HepG2 (cell line): Measurements from ENCODE around the gene WWC1. TPM values are rescaled to one million over a fixed set of nuclear protein-coding genes. Genes with fewer than 3 reads are reported as not detected.

ENCODE experiments used
- ATAC-seq: fragments of 200-7000 bp; cut with Tn5 transposase; 3 replicates; pipeline ENCODE4 v1.9.1; 2020; ENCODE audit warnings: mild to moderate bottlenecking, moderate library complexity
- BruUV-seq: library from RNA; stranded (reverse); fragments of 400-500 nt; replicated peaks from 2 replicates; lab custom pipeline; 2021; lab: Mats Ljungman, UMichigan
- CTCF ChIA-PET: fragments of 300-600 bp; formaldehyde crosslinking; extraction: SDS; loops from one replicate; lab custom pipeline; 2021; ENCODE audit warnings: low total read pairs, inconsistent platforms, low intra/inter-chr PET ratio; lab: Yijun Ruan, JAX
- POLR2A ChIA-PET: fragments of 350-600 bp; sonication (Branson Sonifier 250); formaldehyde crosslinking; loops from one replicate; lab custom pipeline; 2020; ENCODE audit warnings: antibody characterized with exemption, inconsistent platforms; lab: Yijun Ruan, JAX
- DNase-seq: peaks from one replicate; pipeline ENCODE4 v3.0.0-alpha.2; 2015; ENCODE audit warnings: low spot score
- FAIRE-seq: peaks from 3 replicates; lab custom pipeline; 2011; peaks lifted over from hg19 to GRCh38; lab: Jason Lieb, UNC
- H2AFZ ChIP-seq: one replicate; pipeline ENCODE4 v1.6.1; 2011; ENCODE audit warnings: low read length, inconsistent platforms
- H3K27ac ChIP-seq: fragments of 300-600 bp; 3 replicates; pipeline ENCODE4 v1.8.0; 2011; ENCODE audit warnings: mixed run types, mild to moderate bottlenecking, mixed read lengths, low read length, inconsistent platforms; ENCODE audit not compliant: insufficient read depth; ENCODE audit errors: extremely low read length
- H3K27me3 ChIP-seq, 2 experiments: fragments of 200-600 bp in 1 of 2; 2 replicates in 1 of 2; 3 replicates in 1 of 2; pipeline versions ENCODE4 v1.6.0 to v1.8.0; 2011; ENCODE audit warnings: low read length in 2 of 2, mild to moderate bottlenecking in 2 of 2, moderate library complexity in 2 of 2, inconsistent platforms in 1 of 2; ENCODE audit not compliant: insufficient read depth in 2 of 2, control insufficient read depth in 1 of 2
- H3K36me3 ChIP-seq, 2 experiments: fragments of 200-600 bp in 1 of 2; replicated peaks in 1 of 2; 2 replicates in 1 of 2; 3 replicates in 1 of 2; pipeline versions ENCODE4 v1.5.1 to v1.8.0; 2011; ENCODE audit warnings: low read length in 2 of 2, inconsistent platforms in 1 of 2; ENCODE audit not compliant: insufficient read depth in 2 of 2, control insufficient read depth in 1 of 2
- H3K4me1 ChIP-seq: 2 replicates; pipeline ENCODE4 v1.5.1; 2012; ENCODE audit warnings: low read length, inconsistent platforms; ENCODE audit not compliant: insufficient read depth
- H3K4me2 ChIP-seq: 2 replicates; pipeline ENCODE4 v1.6.0; 2011; ENCODE audit warnings: low read depth, low read length, inconsistent platforms
- H3K4me3 ChIP-seq, 3 experiments: fragments of 200-600 bp in 1 of 3; sonication (generic), shearing (Covaris generic) in 1 of 3; replicated peaks in 1 of 3; 2 replicates each; pipeline ENCODE4 v1.5.1; 2011 to 2016; ENCODE audit warnings: low read length in 3 of 3, inconsistent platforms in 2 of 3, low read depth in 2 of 3, mild to moderate bottlenecking in 2 of 3, control low read depth in 1 of 3, mixed read lengths in 1 of 3; ENCODE audit not compliant: insufficient read depth in 1 of 3
- H3K79me2 ChIP-seq: one replicate; pipeline ENCODE4 v1.6.1; 2011; ENCODE audit warnings: low read length, inconsistent platforms; ENCODE audit not compliant: insufficient read depth
- H3K9ac ChIP-seq: 2 replicates; pipeline ENCODE4 v1.6.0; 2011; ENCODE audit warnings: mild to moderate bottlenecking, low read depth, low read length, inconsistent platforms; ENCODE audit not compliant: insufficient read depth
- H3K9me3 ChIP-seq: 2 replicates; pipeline ENCODE4 v1.5.1; 2012; ENCODE audit warnings: mild to moderate bottlenecking, low read length
- H4K20me1 ChIP-seq: 2 replicates; pipeline ENCODE4 v1.6.0; 2011; ENCODE audit warnings: inconsistent platforms, mild to moderate bottlenecking, low read length, moderate library complexity; ENCODE audit not compliant: insufficient read depth
- HOXA3 ChIP-seq: sonication (generic); formaldehyde crosslinking; IDR thresholded peaks from 2 replicates; pipeline ENCODE4 v1.5.0; 2020; ENCODE audit warnings: missing genetic modification reagents
- KLF13 ChIP-seq: sonication (generic); formaldehyde crosslinking; IDR thresholded peaks from 2 replicates; pipeline ENCODE4 v1.4.0; 2020; ENCODE audit warnings: mild to moderate bottlenecking, missing genetic modification reagents
- MEIS1 ChIP-seq: sonication (generic); formaldehyde crosslinking; IDR thresholded peaks from 2 replicates; pipeline ENCODE4 v1.9.0; 2021; ENCODE audit warnings: mild to moderate bottlenecking, missing genetic modification reagents, moderate library complexity, borderline replicate concordance
- PHF5A ChIP-seq: IDR thresholded peaks from one replicate; pipeline ENCODE4 v1.6.1; 2018; ENCODE audit warnings: low read depth, missing genetic modification reagents; ENCODE audit not compliant: unreplicated experiment
- SMARCC2 ChIP-seq: fragments of 450-650 bp; IDR thresholded peaks from 2 replicates; pipeline ENCODE4 v1.6.1; 2017; ENCODE audit warnings: antibody characterized with exemption, mild to moderate bottlenecking
- ZNF530 ChIP-seq: sonication (generic); formaldehyde crosslinking; IDR thresholded peaks from 2 replicates; pipeline ENCODE4 v1.5.0; 2020; ENCODE audit warnings: low read depth, mild to moderate bottlenecking, missing genetic modification reagents
- ZNF543 ChIP-seq: sonication (generic); formaldehyde crosslinking; IDR thresholded peaks from 2 replicates; pipeline ENCODE4 v1.4.0; 2020; ENCODE audit warnings: mild to moderate bottlenecking, missing genetic modification reagents
- ZNF713 ChIP-seq: sonication (generic); formaldehyde crosslinking; IDR thresholded peaks from 2 replicates; pipeline ENCODE4 v1.4.0; 2020; ENCODE audit warnings: mild to moderate bottlenecking, missing genetic modification reagents
- WGBS: methylation state at CpG from one replicate; pipeline ENCODE4 v1.1.6; 2017; ENCODE audit warnings: low lambda C conversion rate; 5-methylcytosine and 5-hydroxymethylcytosine counted together
- in situ Hi-C: cut with HindIII; loops from 2 replicates; pipeline ENCODE4 v1.10.0; 2017; ENCODE audit warnings: low pct_unique_long_range_greater_than_20kb; ENCODE audit not compliant: extremely low pct_ligation_motif_present
- intact Hi-C: fragments of 100-400 bp; cut with micrococcal nuclease; formaldehyde crosslinking; loops from one replicate; pipeline ENCODE4 v1.10.0; 2022; ENCODE audit not compliant: unreplicated experiment
- polyA plus RNA-seq, 8 experiments: library from polyadenylated mRNA; depleted of rRNA in 3 of 8; stranded (reverse) in 7 of 8; unstranded in 1 of 8; fragments of >200 nt; fragmentation: Illumina TruSeq in 4 of 8; extraction: Trizol in 4 of 8; gene quantifications; 2 replicates each; pipeline versions ENCODE4 v1.2.1 to v1.2.3, GENCODE V29; 2011 to 2016; ENCODE audit warnings: low read depth in 4 of 8, missing spikeins in 1 of 8, mixed read lengths in 1 of 8; ENCODE audit not compliant: insufficient read depth in 1 of 8
- total RNA-seq, 5 experiments: library from RNA; depleted of rRNA; stranded (reverse); fragments of >200 nt; fragmentation: Illumina TruSeq; extraction: Trizol; gene quantifications; 2 replicates each; pipeline ENCODE4 v1.2.3, GENCODE V29; 2016; ENCODE audit warnings: low read depth in 1 of 5
- TF ChIP-seq, protein P1 (sequence below): sonication (generic); formaldehyde crosslinking; conservative IDR thresholded peaks from 2 replicates; pipeline ENCODE4 v1.8.0; 2022; ENCODE audit warnings: missing genetic modification reagents
- TF ChIP-seq, protein P2 (sequence below): sonication (generic); formaldehyde crosslinking; IDR thresholded peaks from 2 replicates; pipeline ENCODE4 v1.9.0; 2022; ENCODE audit warnings: low read depth, missing genetic modification reagents
- TF ChIP-seq, protein P3 (sequence below): sonication (generic); formaldehyde crosslinking; IDR thresholded peaks from 2 replicates; pipeline ENCODE4 v1.9.0; 2021; ENCODE audit warnings: missing genetic modification reagents, borderline replicate concordance
- TF ChIP-seq, protein P4 (sequence below): sonication (generic); formaldehyde crosslinking; IDR thresholded peaks from 2 replicates; pipeline ENCODE4 v1.4.0; 2020; ENCODE audit warnings: mild to moderate bottlenecking, missing genetic modification reagents, borderline replicate concordance
- TF ChIP-seq, protein P5 (sequence below): sonication (generic); formaldehyde crosslinking; IDR thresholded peaks from 2 replicates; pipeline ENCODE4 v1.5.1; 2020; ENCODE audit warnings: missing genetic modification reagents, mild to moderate bottlenecking, borderline replicate concordance

WWC1 gene
- total and polyA plus RNA-seq, 2 of the 13 experiments (the other 11 are each of a cell fraction or from before 2014, with no cell fraction given), result 8.3 to 17.9 TPM

DNA sequence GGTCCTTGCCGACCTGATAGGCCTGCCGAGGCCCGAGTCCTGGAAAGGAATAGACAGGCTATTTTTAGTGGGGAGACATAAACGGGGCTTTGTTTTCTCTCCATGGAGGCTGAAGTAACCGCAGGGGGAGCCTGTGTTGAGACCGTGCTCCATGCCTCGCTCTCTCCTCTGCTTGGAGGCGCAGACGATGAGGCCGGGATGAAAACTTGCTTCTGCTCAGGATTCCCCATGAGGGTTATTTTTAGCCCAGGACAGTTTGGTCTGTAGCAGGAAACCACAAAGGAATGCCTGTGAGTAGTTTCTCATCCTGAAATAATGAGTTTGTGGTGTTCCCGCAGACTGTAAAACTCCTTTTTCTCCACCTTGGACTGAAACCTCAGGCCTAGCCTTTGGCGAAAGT lies 112.9 kb downstream of the WWC1 start (continued):
- TF ChIP-seq, protein P1, sequence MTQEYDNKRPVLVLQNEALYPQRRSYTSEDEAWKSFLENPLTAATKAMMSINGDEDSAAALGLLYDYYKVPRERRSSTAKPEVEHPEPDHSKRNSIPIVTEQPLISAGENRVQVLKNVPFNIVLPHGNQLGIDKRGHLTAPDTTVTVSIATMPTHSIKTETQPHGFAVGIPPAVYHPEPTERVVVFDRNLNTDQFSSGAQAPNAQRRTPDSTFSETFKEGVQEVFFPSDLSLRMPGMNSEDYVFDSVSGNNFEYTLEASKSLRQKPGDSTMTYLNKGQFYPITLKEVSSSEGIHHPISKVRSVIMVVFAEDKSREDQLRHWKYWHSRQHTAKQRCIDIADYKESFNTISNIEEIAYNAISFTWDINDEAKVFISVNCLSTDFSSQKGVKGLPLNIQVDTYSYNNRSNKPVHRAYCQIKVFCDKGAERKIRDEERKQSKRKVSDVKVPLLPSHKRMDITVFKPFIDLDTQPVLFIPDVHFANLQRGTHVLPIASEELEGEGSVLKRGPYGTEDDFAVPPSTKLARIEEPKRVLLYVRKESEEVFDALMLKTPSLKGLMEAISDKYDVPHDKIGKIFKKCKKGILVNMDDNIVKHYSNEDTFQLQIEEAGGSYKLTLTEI (CRISPR knock-in tag), result no peak
- TF ChIP-seq HOXA3 (CRISPR knock-in tag), result no peak
- TF ChIP-seq, protein P2, sequence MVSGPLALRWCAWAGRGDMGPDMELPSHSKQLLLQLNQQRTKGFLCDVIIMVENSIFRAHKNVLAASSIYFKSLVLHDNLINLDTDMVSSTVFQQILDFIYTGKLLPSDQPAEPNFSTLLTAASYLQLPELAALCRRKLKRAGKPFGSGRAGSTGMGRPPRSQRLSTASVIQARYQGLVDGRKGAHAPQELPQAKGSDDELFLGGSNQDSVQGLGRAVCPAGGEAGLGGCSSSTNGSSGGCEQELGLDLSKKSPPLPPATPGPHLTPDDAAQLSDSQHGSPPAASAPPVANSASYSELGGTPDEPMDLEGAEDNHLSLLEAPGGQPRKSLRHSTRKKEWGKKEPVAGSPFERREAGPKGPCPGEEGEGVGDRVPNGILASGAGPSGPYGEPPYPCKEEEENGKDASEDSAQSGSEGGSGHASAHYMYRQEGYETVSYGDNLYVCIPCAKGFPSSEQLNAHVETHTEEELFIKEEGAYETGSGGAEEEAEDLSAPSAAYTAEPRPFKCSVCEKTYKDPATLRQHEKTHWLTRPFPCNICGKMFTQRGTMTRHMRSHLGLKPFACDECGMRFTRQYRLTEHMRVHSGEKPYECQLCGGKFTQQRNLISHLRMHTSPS (CRISPR knock-in tag), result no peak

DNA sequence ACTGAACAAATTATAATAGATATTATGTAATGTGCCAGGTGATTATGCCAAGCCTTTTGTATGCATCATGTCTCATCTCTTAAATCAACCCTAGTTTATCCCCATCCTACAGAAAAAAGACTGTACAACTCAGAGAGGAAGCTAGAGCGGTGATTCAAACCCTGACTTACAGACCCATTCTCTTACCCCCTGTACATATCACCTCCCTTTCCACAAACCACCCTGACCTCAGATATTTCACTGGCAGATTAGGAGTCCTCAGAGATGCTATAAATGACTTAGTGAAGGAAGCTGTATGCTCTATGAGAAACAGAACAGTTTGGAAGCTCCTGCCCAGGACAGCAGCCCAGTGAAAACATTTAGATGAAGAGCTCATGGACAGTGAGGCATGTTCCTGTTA lies 115.8 kb downstream of the WWC1 start:
- 100% methylated on average over 1 of the region's 1 CpG for WGBS
- no TSS peak for BruUV-seq
- no peak for DNase-seq
- Histone ChIP-seq H3K27ac (no peak overlapping the region), H3K9me3 (no peaks in the 10 kb centered on the region), H3K27me3 (no peaks in the 10 kb centered on the region), H3K4me1 (no peaks in the 10 kb centered on the region), H2AFZ (no peak overlapping the region), H3K9ac (no peak overlapping the region), H3K4me2 (no peak overlapping the region), H3K79me2 (no peaks in the 10 kb centered on the region), H4K20me1 (no peaks in the 10 kb centered on the region), H3K36me3 (peaks cover 24 to 40% of the 10 kb centered on the region in 2 experiments; a peak in 4 of 5 replicates), H3K4me3 (no peak overlapping the region)
- CTCF ChIA-PET, result no interaction called here
- POLR2A ChIA-PET, result no interaction called here
- intact Hi-C loops (no loop called here), in situ Hi-C loops (no loop called here)
- FAIRE-seq, result no peak
- no peak for ATAC-seq
- TF ChIP-seq, protein P3, sequence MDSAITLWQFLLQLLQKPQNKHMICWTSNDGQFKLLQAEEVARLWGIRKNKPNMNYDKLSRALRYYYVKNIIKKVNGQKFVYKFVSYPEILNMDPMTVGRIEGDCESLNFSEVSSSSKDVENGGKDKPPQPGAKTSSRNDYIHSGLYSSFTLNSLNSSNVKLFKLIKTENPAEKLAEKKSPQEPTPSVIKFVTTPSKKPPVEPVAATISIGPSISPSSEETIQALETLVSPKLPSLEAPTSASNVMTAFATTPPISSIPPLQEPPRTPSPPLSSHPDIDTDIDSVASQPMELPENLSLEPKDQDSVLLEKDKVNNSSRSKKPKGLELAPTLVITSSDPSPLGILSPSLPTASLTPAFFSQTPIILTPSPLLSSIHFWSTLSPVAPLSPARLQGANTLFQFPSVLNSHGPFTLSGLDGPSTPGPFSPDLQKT (CRISPR knock-in tag), result no peak
- TF ChIP-seq, protein P4, sequence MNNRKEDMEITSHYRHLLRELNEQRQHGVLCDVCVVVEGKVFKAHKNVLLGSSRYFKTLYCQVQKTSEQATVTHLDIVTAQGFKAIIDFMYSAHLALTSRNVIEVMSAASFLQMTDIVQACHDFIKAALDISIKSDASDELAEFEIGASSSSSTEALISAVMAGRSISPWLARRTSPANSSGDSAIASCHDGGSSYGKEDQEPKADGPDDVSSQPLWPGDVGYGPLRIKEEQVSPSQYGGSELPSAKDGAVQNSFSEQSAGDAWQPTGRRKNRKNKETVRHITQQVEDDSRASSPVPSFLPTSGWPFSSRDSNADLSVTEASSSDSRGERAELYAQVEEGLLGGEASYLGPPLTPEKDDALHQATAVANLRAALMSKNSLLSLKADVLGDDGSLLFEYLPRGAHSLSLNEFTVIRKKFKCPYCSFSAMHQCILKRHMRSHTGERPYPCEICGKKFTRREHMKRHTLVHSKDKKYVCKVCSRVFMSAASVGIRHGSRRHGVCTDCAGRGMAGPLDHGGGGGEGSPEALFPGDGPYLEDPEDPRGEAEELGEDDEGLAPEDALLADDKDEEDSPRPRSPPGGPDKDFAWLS (CRISPR knock-in tag), result no peak
- TF ChIP-seq KLF13 (CRISPR knock-in tag), result no peak
- TF ChIP-seq PHF5A (CRISPR knock-in tag), result no peak
- TF ChIP-seq SMARCC2, result no peak
- TF ChIP-seq ZNF530 (CRISPR knock-in tag), result no peak
- TF ChIP-seq MEIS1 (CRISPR knock-in tag), result no peak
- no peak for TF ChIP-seq ZNF543 (CRISPR knock-in tag)
- TF ChIP-seq, protein P2 (CRISPR knock-in tag), result no peak
- TF ChIP-seq, protein P5, sequence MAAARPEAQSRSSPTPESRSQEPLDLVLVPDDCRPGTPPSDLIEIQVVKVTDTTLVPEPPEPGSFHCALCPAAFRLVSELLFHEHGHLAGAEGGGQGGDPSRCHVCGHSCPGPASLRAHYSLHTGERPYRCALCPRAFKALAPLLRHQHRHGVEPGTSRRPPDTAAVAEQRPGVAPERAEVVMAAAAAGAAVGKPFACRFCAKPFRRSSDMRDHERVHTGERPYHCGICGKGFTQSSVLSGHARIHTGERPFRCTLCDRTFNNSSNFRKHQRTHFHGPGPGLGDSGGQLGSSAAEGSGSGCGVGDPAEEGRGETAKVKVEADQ (CRISPR knock-in tag), result no peak
- TF ChIP-seq ZNF713 (CRISPR knock-in tag), result no peak
